Left ventricle myocardium inferior (tissue), 1 donor: ENCODE data around the gene MATK. TPM values are rescaled to one million over a fixed set of nuclear protein-coding genes. Genes with fewer than 3 reads are reported as not detected.

Experiments
- DNase-seq: peaks from one replicate; pipeline ENCODE4 v3.0.0-alpha.2; 2020
- H3K27ac ChIP-seq: fragments of 200-600 bp; replicated peaks from 2 replicates; pipeline ENCODE4 v1.8.0; 2021
- H3K27me3 ChIP-seq: fragments of 200-600 bp; 2 replicates; pipeline ENCODE4 v1.8.0; 2021; ENCODE audit warnings: low read depth
- H3K36me3 ChIP-seq: fragments of 200-600 bp; 2 replicates; pipeline ENCODE4 v1.8.0; 2021
- H3K4me1 ChIP-seq: fragments of 200-600 bp; 2 replicates; pipeline ENCODE4 v1.8.0; 2021
- H3K4me3 ChIP-seq: fragments of 200-600 bp; 2 replicates; pipeline ENCODE4 v1.8.0; 2021; ENCODE audit warnings: mild to moderate bottlenecking, moderate library complexity
- H3K9me3 ChIP-seq: fragments of 200-600 bp; replicated peaks from 2 replicates; pipeline ENCODE4 v1.8.0; 2021
- intact Hi-C: fragments of 100-400 bp; cut with micrococcal nuclease; formaldehyde crosslinking; loops from one replicate; pipeline ENCODE4 v1.11.0; 2022
- total RNA-seq: library from RNA; stranded (reverse); fragmentation: NEBNext Ultra II Directional; extraction: Animal tissue kit (Norgen Biotek cat#: 25700); gene quantifications from one replicate; pipeline ENCODE4 v1.2.1, GENCODE V29; 2021
- TF ChIP-seq, protein P1 (sequence below): fragments of 200-600 bp; IDR thresholded peaks from 2 replicates; pipeline ENCODE4 v1.8.0; 2021; ENCODE audit warnings: antibody characterized with exemption, mild to moderate bottlenecking, borderline replicate concordance
- donor health status: DM: no; HTN: yes; CAD: no; lungs with severe emphysema.

MATK gene
- total RNA-seq, 1 donor from 2014 or later = 0.14 TPM

DNA sequence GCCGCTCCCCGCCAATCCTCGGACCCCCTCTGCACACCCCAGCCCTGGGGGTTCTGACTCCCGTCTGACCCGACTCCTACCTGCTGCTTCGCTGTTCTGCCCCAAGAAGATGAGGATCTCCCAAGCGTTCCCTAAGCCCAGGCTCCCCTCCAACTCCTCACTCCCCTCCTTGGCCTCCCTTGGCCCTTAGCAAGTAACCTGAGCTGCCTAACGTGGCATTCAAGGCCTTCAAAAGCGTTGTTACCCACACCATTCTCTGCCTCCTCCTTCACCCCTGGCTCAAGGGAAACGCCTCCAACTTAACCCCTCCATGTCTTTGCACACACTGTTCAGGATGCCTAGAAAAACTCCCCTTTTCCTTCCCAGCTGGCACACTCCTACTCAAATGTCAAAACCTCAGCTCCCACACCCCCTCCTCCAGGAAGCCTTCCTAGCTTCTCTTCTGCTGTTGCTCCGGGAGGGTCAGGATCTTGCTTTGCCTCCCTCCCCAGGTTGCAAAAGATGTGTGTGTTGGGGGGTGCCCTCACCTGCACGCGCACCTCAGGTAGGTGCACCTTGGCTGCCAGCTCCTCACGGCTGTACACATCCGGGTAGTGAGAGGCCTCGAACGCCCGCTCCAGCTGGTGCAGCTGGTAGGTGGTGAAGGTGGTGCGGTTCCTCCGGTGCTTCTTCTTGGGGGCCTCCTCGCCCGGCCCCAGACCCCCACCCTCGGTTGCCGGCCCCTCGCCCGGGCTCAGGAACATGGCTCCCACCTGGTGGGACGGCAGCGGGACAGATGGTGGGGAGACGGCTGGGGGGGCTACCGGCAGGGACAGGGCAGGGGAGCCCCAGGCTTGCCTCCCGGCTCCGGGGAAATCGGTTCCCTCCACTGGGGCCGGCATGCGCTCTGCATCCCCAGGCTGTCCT is 14.9 kb downstream of the MATK start:
- H3K4me3 ChIP-seq = no peak overlapping the region
- intact Hi-C loops = no loop called here

DNA sequence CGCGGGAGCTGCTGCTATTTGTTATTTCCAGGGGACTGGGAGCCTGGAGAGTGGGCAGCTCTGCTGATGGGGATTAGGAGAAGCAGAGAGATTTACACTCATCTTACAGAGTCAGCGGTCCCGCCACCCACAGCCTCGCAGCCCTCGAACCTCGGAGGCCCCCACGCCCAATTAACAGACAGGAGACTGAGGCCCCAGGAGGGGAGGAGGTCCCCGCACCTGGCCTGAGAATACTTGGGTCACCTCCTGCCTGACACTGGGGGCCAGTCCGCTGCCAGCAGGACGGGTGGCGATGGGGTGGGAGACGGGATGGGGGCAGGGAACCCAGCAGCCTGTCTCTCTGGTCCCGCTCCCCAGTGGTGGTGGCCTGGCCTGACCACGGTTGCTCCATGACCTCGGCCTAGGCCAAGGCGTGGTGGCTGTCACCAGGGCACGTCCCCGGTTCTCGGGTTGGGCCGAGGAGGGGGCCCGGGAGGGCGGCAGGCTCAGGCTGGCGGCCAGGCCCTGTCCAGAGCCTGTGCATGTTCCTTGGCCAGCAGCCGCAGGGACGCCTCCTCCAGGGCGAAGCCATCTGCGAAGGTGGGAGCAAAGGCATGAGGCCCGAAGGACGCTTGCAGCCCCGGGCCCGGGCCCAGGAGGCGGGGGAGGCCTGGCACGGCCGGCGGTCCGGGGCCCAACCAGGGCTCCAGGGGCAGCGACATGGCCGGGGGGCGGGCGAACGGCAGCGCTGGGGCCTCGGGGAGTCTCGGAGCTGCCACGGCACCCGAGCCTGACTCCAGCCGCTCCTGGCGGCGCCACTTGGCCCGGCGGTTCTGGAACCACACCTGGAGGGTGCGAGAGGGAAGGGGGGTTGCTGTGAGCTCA is 15.8 kb downstream of the MATK start:
- H3K4me1 ChIP-seq = no peaks in the 10 kb centered on the region
- H3K36me3 ChIP-seq = peaks cover 35% of the 10 kb centered on the region
- DNase-seq = no peak
- H3K4me3 ChIP-seq = no peak overlapping the region
- H3K9me3 ChIP-seq = no peaks in the 10 kb centered on the region
- H3K27ac ChIP-seq = no peak overlapping the region
- TF ChIP-seq, protein P1, sequence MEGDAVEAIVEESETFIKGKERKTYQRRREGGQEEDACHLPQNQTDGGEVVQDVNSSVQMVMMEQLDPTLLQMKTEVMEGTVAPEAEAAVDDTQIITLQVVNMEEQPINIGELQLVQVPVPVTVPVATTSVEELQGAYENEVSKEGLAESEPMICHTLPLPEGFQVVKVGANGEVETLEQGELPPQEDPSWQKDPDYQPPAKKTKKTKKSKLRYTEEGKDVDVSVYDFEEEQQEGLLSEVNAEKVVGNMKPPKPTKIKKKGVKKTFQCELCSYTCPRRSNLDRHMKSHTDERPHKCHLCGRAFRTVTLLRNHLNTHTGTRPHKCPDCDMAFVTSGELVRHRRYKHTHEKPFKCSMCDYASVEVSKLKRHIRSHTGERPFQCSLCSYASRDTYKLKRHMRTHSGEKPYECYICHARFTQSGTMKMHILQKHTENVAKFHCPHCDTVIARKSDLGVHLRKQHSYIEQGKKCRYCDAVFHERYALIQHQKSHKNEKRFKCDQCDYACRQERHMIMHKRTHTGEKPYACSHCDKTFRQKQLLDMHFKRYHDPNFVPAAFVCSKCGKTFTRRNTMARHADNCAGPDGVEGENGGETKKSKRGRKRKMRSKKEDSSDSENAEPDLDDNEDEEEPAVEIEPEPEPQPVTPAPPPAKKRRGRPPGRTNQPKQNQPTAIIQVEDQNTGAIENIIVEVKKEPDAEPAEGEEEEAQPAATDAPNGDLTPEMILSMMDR = no peak
- no peaks in the 10 kb centered on the region for H3K27me3 ChIP-seq
- intact Hi-C loops = no loop called here

More for the DNA sequence above, 14.9 kb downstream of the MATK start:
- TF ChIP-seq, protein P1 = no peak
- Histone ChIP-seq H3K9me3 (no peaks in the 10 kb centered on the region), H3K27ac (no peak overlapping the region), H3K4me1 (no peaks in the 10 kb centered on the region), H3K36me3 (peaks cover 26% of the 10 kb centered on the region), H3K27me3 (no peaks in the 10 kb centered on the region)
- no peak for DNase-seq

DNA sequence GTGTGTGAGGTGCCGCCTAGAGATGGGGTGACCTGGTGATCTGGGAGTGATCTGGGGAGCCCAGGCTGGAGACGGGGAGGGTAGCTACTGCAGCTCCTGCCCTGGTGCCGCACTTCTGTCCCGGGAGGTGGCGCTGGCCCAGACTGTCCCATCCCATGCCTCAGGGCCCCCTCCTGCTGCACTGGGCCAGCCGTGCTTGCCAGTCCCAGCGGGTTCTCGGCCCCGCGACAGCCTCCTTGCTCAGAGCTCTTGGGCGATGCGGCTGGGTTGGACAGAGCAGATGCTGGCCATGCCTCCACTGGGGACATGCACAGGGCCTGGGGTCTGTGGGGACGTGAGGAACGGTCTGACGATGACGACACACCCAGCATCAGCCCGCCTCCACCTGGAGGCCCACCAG is 16.7 kb downstream of the MATK start:
- H3K27ac ChIP-seq = no peak overlapping the region
- intact Hi-C loops = no loop called here
- peaks cover 41% of the 10 kb centered on the region for H3K36me3 ChIP-seq

DNA sequence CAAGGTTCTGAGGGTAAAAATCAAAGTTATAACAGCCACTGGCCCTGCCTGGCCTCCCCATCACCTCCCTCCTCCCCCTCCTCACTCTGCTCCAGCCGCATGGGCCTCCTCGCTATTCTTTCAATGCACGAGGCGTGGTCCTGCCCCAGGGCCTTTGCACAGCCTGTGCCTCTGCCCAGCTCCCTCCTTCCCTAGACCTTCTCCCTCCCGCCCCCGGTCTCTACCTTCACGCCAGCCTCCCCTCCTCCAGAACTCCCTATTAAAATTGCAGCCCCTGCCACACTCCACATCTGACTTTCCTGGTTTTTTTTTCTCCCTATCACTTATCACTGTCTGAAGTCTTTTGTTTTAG is 17.5 kb downstream of the MATK start:
- Histone ChIP-seq H3K9me3 (no peaks in the 10 kb centered on the region), H3K36me3 (peaks cover 41% of the 10 kb centered on the region), H3K27me3 (no peaks in the 10 kb centered on the region), H3K4me3 (no peak overlapping the region), H3K4me1 (peaks cover 4% of the 10 kb centered on the region), H3K27ac (no peak overlapping the region)
- intact Hi-C loops = no loop called here
- DNase-seq = no peak
- TF ChIP-seq, protein P1 = no peak

More for the DNA sequence above, 16.7 kb downstream of the MATK start:
- no peak for DNase-seq
- TF ChIP-seq, protein P1 = no peak
- Histone ChIP-seq H3K9me3 (no peaks in the 10 kb centered on the region), H3K4me1 (no peaks in the 10 kb centered on the region), H3K27me3 (no peaks in the 10 kb centered on the region), H3K4me3 (no peak overlapping the region)

DNA sequence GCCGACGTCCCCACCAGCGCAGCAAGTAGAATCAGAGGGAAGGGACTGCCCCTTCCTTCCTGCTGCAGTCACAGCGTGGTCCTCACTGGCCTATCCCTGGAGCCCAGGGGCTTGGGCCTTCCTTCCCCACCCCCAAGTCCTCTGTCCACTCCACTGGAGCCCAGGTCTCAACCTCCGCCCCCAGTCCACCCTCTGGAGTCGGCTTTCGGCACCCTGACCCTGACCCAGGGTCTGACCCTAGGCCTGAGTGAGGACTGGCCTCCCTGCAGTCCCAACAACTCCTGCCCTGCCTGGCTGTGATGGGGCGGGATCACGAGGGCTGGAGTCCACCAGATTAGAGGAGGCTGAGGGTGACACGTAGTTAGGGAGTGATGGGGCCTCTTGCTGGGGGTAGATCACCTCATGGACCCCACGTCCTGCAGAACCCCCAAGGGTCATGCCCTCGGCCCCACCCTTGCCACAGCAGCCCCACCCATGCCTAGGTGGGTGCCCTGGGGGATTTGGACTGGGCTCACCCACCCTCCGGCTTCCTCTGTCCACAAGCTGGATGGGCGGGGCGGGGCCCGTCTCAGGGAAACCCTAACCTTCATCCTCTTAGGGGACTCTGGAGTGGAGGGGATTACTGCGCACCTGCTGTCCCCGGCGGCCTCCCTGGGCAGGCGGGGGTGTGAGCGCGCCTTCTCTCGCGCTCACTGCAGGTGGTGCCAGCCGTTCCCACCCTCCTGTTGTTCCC is 18.0 kb downstream of the MATK start:
- peaks cover 41% of the 10 kb centered on the region for H3K36me3 ChIP-seq
- TF ChIP-seq, protein P1 = no peak
- peaks cover 9% of the 10 kb centered on the region for H3K4me1 ChIP-seq
- H3K9me3 ChIP-seq = no peaks in the 10 kb centered on the region
- H3K27me3 ChIP-seq = no peaks in the 10 kb centered on the region
- intact Hi-C loops = no loop called here
- H3K27ac ChIP-seq = no peak overlapping the region
- DNase-seq = no peak
- H3K4me3 ChIP-seq = no peak overlapping the region
